ENCODE data around the gene MRPS15. TPM values are rescaled to one million over a fixed set of nuclear protein-coding genes. Genes with fewer than 3 reads are reported as not detected.
A peak's percentile ranks its signal among the peaks of the same experiment; 100 is the strongest.

MRPS15 gene
- 48.1 TPM for total RNA-seq
- 160 TPM for polyA plus RNA-seq (ENCODE audit: insufficient read depth, low read depth, low replicate concordance)
- long read RNA-seq, donor 1, transcript MRPS15-201 (8 exons, 1,006 nt), result minor isoform, 21 of 80 reads
- long read RNA-seq, donor 1, transcript MRPS15-204 (3 exons, 2,127 nt), result minor isoform, 5 of 80 reads
- long read RNA-seq, donor 1, transcript MRPS15-203 (2 exons, 533 nt), result major isoform, 54 of 80 reads
- long read RNA-seq, donor 1, partial matches to known transcripts, result 0 of 80 reads
- long read RNA-seq, donor 1, other reads (novel, unspliced or antisense), result 0 of 80 reads
- long read RNA-seq, donor 2, transcript MRPS15-203 (2 exons, 533 nt), result major isoform, 61 of 97 reads
- long read RNA-seq, donor 2, transcript MRPS15-201 (8 exons, 1,006 nt), result minor isoform, 35 of 97 reads
- long read RNA-seq, donor 2, partial matches to known transcripts, result 0 of 97 reads
- long read RNA-seq, donor 2, other reads (novel, unspliced or antisense), result 0 of 97 reads
- long read RNA-seq, donor 3, transcript MRPS15-201 (8 exons, 1,006 nt), result minor isoform, 37 of 96 reads
- long read RNA-seq, donor 3, transcript MRPS15-203 (2 exons, 533 nt), result major isoform, 59 of 96 reads
- long read RNA-seq, donor 3, partial matches to known transcripts, result 0 of 96 reads
- long read RNA-seq, donor 3, other reads (novel, unspliced or antisense), result 0 of 96 reads
- long read RNA-seq, donor 4, transcript MRPS15-201 (8 exons, 1,006 nt), result minor isoform, 24 of 70 reads
- long read RNA-seq, donor 4, transcript MRPS15-203 (2 exons, 533 nt), result major isoform, 45 of 70 reads
- long read RNA-seq, donor 4, partial matches to known transcripts, result 0 of 70 reads
- long read RNA-seq, donor 4, other reads (novel, unspliced or antisense), result 0 of 70 reads
- long read RNA-seq, donor 5, partial matches to known transcripts, result 0 of 4 reads
- long read RNA-seq, donor 5, other reads (novel, unspliced or antisense), result 0 of 4 reads
- long read RNA-seq, donor 6, transcript MRPS15-201 (8 exons, 1,006 nt), result minor isoform, 38 of 106 reads
- long read RNA-seq, donor 6, transcript MRPS15-203 (2 exons, 533 nt), result major isoform, 68 of 106 reads
- long read RNA-seq, donor 6, partial matches to known transcripts, result 0 of 106 reads
- long read RNA-seq, donor 6, other reads (novel, unspliced or antisense), result 0 of 106 reads
- long read RNA-seq, donor 7, transcript MRPS15-201 (8 exons, 1,006 nt), result major isoform, 22 of 24 reads
- long read RNA-seq, donor 7, partial matches to known transcripts, result 0 of 24 reads
- long read RNA-seq, donor 7, other reads (novel, unspliced or antisense), result 2 of 24 reads
- long read RNA-seq, donor 8, transcript MRPS15-203 (2 exons, 533 nt), result major isoform, 48 of 81 reads
- long read RNA-seq, donor 8, transcript MRPS15-201 (8 exons, 1,006 nt), result minor isoform, 26 of 81 reads
- long read RNA-seq, donor 8, partial matches to known transcripts, result 5 of 81 reads
- long read RNA-seq, donor 8, other reads (novel, unspliced or antisense), result 0 of 81 reads
- long read RNA-seq, donor 9, transcript MRPS15-201 (8 exons, 1,006 nt), result minor isoform, 19 of 55 reads
- long read RNA-seq, donor 9, transcript MRPS15-203 (2 exons, 533 nt), result major isoform, 29 of 55 reads
- long read RNA-seq, donor 9, partial matches to known transcripts, result 7 of 55 reads
- long read RNA-seq, donor 9, other reads (novel, unspliced or antisense), result 0 of 55 reads
- long read RNA-seq, donor 10, transcript MRPS15-203 (2 exons, 533 nt), result major isoform, 40 of 64 reads
- long read RNA-seq, donor 10, transcript MRPS15-201 (8 exons, 1,006 nt), result minor isoform, 24 of 64 reads
- long read RNA-seq, donor 10, partial matches to known transcripts, result 0 of 64 reads
- long read RNA-seq, donor 10, other reads (novel, unspliced or antisense), result 0 of 64 reads

DNA sequence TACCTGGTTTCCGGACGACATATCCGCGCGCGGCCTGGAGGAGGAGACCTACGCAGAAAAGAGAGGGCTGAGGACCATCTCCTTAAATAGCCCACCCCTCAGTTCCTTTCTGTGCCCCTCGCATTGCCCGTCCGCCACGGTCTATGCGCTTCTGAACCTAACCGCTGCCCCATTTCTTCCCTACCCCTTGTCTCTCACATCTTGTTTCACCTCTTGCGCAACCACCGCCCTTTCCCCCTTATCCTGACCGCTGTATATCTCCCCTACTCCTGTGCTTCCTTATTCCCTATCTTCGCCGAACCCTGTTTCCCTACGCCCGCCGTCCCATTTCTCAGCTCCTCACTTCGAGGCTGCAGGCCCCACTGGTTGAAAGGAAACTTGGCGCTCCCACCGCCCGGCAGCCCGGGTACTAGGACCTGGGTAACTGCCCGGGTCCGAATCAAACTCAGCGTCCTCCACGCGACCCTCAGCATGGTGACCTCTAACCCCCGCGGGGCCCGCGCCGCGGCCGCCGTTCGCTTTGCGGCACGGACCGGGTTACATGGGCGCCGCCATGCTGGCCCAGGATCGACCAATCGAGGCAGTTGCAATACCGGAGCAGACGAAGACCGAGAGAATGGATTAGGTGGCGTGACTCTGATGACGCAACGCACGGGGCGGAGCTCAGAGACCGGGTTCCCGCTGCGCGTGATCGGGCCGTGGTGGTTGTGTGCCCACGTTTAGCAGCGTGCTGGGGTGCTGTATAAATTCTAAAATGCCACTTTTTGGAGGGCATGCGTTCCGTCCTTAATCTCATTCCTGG lies at the start of gene MRPS15:
TSS of gene MRPS15 (minus strand) at position 582 of the 802 bp plus-strand sequence. CDS start at position 473, 109 bp downstream.
- TF ChIP-seq, protein P1, sequence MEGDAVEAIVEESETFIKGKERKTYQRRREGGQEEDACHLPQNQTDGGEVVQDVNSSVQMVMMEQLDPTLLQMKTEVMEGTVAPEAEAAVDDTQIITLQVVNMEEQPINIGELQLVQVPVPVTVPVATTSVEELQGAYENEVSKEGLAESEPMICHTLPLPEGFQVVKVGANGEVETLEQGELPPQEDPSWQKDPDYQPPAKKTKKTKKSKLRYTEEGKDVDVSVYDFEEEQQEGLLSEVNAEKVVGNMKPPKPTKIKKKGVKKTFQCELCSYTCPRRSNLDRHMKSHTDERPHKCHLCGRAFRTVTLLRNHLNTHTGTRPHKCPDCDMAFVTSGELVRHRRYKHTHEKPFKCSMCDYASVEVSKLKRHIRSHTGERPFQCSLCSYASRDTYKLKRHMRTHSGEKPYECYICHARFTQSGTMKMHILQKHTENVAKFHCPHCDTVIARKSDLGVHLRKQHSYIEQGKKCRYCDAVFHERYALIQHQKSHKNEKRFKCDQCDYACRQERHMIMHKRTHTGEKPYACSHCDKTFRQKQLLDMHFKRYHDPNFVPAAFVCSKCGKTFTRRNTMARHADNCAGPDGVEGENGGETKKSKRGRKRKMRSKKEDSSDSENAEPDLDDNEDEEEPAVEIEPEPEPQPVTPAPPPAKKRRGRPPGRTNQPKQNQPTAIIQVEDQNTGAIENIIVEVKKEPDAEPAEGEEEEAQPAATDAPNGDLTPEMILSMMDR (IDR thresholded peaks at IDR 0.05; ENCODE audit: borderline replicate concordance, extremely low read depth, insufficient read depth), result no peak
- FAIRE-seq, result peak; percentile 11
- H3K36me3 ChIP-seq (ENCODE audit: control insufficient read depth in 2 of 3, insufficient read depth in 3 of 3, low read length in 3 of 3), result peaks cover 0 to 16% (median 12%) of the 10 kb centered on the region in 3 donors
- H3K9me3 ChIP-seq (ENCODE audit: control insufficient read depth in 2 of 3, insufficient read depth in 1 of 3, low read length in 3 of 3), result no peaks in the 10 kb centered on the region
- H3K4me3 ChIP-seq (ENCODE audit: low read length in 3 of 3), result peak within 1 kb of the TSS; percentile 91 to 97 (median 95)
- peak within 1 kb of the TSS; percentile 78 to 97 (median 95) for H3K9ac ChIP-seq (ENCODE audit: low read length in 3 of 3)
- peak within 1 kb of the TSS; percentile 95 to 96 for H3K27ac ChIP-seq (ENCODE audit: low read depth in 2 of 2, low read length in 2 of 2)
- no peaks in the 10 kb centered on the region for H3K27me3 ChIP-seq (ENCODE audit: control insufficient read depth, insufficient read depth, low read length)
- DNase-seq, result peak; percentile 96 to 98 (median 98)
- intact Hi-C loops (cut with DNase I), result no loop called here
- H3K4me1 ChIP-seq (ENCODE audit: control insufficient read depth in 2 of 3, insufficient read depth in 2 of 3, low read depth in 1 of 3, low read length in 3 of 3), result peaks cover 0 to 4% (median 3%) of the 10 kb centered on the region in 3 donors

DNA sequence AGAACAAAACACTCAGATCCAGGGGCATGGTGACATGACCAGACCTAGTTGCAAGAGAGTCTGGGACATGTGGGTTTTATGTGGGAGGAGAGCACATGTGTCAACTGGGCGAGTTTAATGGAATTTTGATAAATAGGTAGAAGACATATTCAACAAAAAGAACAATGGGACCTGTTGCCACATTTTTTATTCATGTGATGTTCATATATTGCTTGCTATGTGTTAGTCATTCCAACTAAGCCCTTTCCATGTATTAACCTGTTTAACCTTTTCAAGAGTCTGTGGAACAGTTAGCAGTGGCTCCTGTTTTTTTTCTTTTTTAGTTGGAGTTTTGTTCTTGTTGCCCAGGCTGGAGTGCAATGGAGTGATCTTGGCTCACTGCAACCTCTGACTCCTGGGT lies 48.7 kb upstream of the MRPS15 start:
- TF ChIP-seq, protein P1 (IDR thresholded peaks at IDR 0.05; ENCODE audit: borderline replicate concordance, extremely low read depth, insufficient read depth), result no peak
- FAIRE-seq (no peak), DNase-seq (no peak)
- Histone ChIP-seq H3K9me3 (ENCODE audit: control insufficient read depth in 2 of 3, insufficient read depth in 1 of 3, low read length in 3 of 3) (no peaks in the 10 kb centered on the region), H3K4me3 (ENCODE audit: low read length in 3 of 3) (no peak overlapping the region), H3K4me1 (ENCODE audit: control insufficient read depth in 2 of 3, insufficient read depth in 2 of 3, low read depth in 1 of 3, low read length in 3 of 3) (no peaks in the 10 kb centered on the region), H3K36me3 (ENCODE audit: control insufficient read depth in 2 of 3, insufficient read depth in 3 of 3, low read length in 3 of 3) (no peaks in the 10 kb centered on the region), H3K27ac (ENCODE audit: low read depth in 2 of 2, low read length in 2 of 2) (no peak overlapping the region), H3K27me3 (ENCODE audit: control insufficient read depth, insufficient read depth, low read length) (no peaks in the 10 kb centered on the region), H3K9ac (ENCODE audit: low read length in 3 of 3) (no peak overlapping the region)
- intact Hi-C loops (cut with DNase I), result no loop called here

Measured in kidney (tissue), 22 donors.